ENCODE results near the gene SLC16A5. TPM values are rescaled to one million over a fixed set of nuclear protein-coding genes. Genes with fewer than 3 reads are reported as not detected.

Gene SLC16A5
- total RNA-seq, 2 donors from 2014 or later: 7.5 to 9.8 TPM

DNA sequence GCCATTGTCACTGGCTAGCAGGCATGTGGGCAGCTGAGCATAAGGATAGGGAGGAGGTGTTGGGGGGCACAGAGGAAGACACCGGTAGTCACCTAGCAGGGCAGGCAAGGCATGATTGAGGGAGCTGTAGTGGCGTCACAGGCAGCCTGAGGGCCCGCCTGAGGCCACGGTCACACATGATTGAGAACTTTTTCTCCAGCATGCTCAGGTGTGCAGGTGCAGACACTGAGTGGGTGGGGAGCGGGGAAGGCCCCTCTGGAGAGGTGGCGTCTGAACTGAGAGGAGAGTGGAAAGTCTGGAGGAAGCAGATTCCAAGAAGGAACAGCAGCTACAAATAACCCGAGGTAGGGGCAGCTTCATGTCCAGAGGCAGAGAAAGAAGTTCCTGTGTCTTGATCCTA lies 11.1 kb downstream of the SLC16A5 start:
- Mint-ChIP-seq H3K27ac (no peak overlapping the region), H3K36me3 (ENCODE audit: insufficient read depth in 2 of 2) (no peaks in the 10 kb centered on the region), H3K27me3 (ENCODE audit: low read depth) (no peaks in the 10 kb centered on the region), H3K9me3 (no peaks in the 10 kb centered on the region), H3K4me3 (no peak overlapping the region), H3K4me1 (ENCODE audit: low read depth) (peaks cover 6% of the 10 kb centered on the region)
- ATAC-seq (replicated peaks in 1 of 2): no peak
- no peak for DNase-seq

DNA sequence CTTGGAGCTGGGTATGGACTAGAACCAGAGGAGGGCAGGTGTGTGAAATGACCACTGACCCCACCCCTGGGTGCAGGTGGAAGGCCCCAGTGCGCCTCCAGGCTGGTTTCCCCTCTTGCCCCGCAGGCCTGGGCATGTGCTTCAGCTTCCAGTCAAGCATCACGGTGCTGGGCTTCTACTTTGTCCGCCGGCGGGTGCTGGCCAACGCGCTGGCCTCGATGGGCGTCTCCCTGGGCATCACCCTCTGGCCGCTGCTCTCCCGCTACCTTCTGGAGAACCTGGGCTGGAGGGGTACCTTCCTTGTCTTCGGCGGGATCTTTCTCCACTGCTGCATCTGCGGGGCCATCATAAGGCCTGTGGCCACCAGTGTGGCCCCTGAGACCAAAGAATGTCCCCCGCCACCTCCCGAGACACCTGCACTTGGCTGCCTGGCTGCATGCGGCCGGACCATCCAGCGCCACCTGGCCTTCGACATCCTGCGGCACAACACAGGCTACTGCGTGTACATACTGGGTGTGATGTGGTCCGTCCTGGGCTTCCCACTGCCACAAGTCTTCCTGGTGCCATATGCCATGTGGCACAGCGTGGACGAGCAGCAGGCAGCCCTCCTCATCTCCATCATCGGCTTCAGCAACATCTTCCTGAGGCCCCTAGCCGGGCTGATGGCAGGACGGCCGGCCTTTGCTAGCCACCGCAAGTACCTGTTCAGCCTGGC lies 12.3 kb downstream of the SLC16A5 start:
- H3K27ac Mint-ChIP-seq: no peak overlapping the region

GRCh38 chr17:75102385-75102821 lies 14.6 kb downstream of the SLC16A5 start:
- H3K36me3 Mint-ChIP-seq (ENCODE audit: insufficient read depth in 2 of 2): no peaks in the 10 kb centered on the region
- no peak overlapping the region for H3K27ac Mint-ChIP-seq
- no peaks in the 10 kb centered on the region for H3K9me3 Mint-ChIP-seq
- no peak for DNase-seq
- peaks cover 6% of the 10 kb centered on the region for H3K4me1 Mint-ChIP-seq (ENCODE audit: low read depth)
- no peak overlapping the region for H3K4me3 Mint-ChIP-seq
- H3K27me3 Mint-ChIP-seq (ENCODE audit: low read depth): no peaks in the 10 kb centered on the region
- ATAC-seq (replicated peaks in 1 of 2): no peak

More for the DNA sequence above, 12.3 kb downstream of the SLC16A5 start:
- no peaks in the 10 kb centered on the region for H3K9me3 Mint-ChIP-seq
- ATAC-seq (replicated peaks in 1 of 2) (no peak), DNase-seq (no peak)
- no peaks in the 10 kb centered on the region for H3K36me3 Mint-ChIP-seq (ENCODE audit: insufficient read depth in 2 of 2)
- H3K4me1 Mint-ChIP-seq (ENCODE audit: low read depth): peaks cover 6% of the 10 kb centered on the region
- no peak overlapping the region for H3K4me3 Mint-ChIP-seq
- H3K27me3 Mint-ChIP-seq (ENCODE audit: low read depth): no peaks in the 10 kb centered on the region

GRCh38 chr17:75103601-75104554 lies 16.1 kb downstream of the SLC16A5 start:
- no peak overlapping the region for H3K4me3 Mint-ChIP-seq
- ATAC-seq (replicated peaks in 1 of 2): no peak
- peaks cover 12% of the 10 kb centered on the region for H3K4me1 Mint-ChIP-seq (ENCODE audit: low read depth)
- no peak overlapping the region for H3K27ac Mint-ChIP-seq
- DNase-seq: no peak
- no peaks in the 10 kb centered on the region for H3K9me3 Mint-ChIP-seq
- H3K36me3 Mint-ChIP-seq (ENCODE audit: insufficient read depth in 2 of 2): no peaks in the 10 kb centered on the region
- no peaks in the 10 kb centered on the region for H3K27me3 Mint-ChIP-seq (ENCODE audit: low read depth)

DNA sequence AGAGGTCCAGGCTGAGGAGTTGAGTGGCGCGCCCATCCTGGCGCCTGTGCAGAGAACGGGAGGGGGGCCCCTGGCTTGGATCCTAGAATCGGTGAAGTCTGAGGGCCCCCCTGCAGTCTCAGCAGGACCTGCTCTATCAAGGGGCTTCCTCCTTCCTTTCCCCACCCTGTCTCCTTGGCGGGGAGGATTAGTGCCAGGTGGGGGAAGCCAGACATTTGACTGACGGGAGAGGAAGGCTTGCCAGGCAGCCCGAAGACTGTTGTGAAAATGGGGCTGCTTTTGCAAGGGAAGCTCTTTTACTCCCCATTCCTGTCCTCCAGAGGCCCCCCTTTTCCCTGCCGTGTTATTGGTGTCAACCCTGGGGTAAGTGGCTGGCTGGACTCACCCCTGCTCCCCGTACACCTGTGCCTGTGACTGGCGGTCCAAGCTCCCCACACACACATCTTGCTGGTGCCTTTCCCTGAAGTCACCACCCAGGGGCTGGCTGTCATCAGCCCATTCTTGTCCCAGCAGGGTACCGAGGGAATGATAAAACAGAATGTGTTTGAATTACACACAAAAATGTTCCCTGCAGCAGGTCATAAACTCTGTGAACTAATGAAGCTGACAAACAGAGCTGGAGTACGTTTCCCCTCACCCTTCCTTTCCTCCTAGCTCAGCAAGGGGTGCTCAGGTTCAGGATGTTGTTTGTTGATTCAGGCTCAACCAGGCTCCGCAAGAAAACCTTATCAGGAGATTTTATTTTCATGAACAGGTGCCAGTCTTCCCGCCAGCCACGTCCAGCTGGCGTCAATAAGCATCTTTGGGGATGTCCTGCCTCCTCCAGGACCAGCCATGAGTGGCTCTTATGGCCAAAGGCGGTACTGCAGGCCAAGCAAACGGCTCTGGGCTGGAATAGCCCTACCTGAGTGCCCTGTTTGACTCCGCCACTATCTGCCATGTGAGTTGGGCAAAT lies 17.6 kb downstream of the SLC16A5 start:
- no peak overlapping the region for H3K27ac Mint-ChIP-seq
- H3K36me3 Mint-ChIP-seq (ENCODE audit: insufficient read depth in 2 of 2): peaks cover 0 to 2% of the 10 kb centered on the region in 2 donors
- H3K27me3 Mint-ChIP-seq (ENCODE audit: low read depth): no peaks in the 10 kb centered on the region
- no peak overlapping the region for H3K4me3 Mint-ChIP-seq
- ATAC-seq (replicated peaks in 1 of 2) (no peak), DNase-seq (peak in 1 of 2 donors; percentile 41)
- H3K4me1 Mint-ChIP-seq (ENCODE audit: low read depth): peaks cover 16% of the 10 kb centered on the region
- no peaks in the 10 kb centered on the region for H3K9me3 Mint-ChIP-seq

GRCh38 chr17:75108193-75108592 lies 20.4 kb downstream of the SLC16A5 start:
- Mint-ChIP-seq H3K4me1 (ENCODE audit: low read depth) (peaks cover 29% of the 10 kb centered on the region), H3K36me3 (ENCODE audit: insufficient read depth in 2 of 2) (peaks cover 5% of the 10 kb centered on the region in 2 donors), H3K4me3 (peak overlapping the region; percentile 92), H3K9me3 (no peaks in the 10 kb centered on the region), H3K27ac (no peak overlapping the region), H3K27me3 (ENCODE audit: low read depth) (no peaks in the 10 kb centered on the region)
- DNase-seq (no peak), ATAC-seq (replicated peaks in 1 of 2) (no peak)

- Mint-ChIP-seq H3K4me3 (peak overlapping the region; percentile 92), H3K27me3 (ENCODE audit: low read depth) (no peaks in the 10 kb centered on the region), H3K9me3 (no peaks in the 10 kb centered on the region), H3K36me3 (ENCODE audit: insufficient read depth in 2 of 2) (peaks cover 5% of the 10 kb centered on the region in 2 donors), H3K4me1 (ENCODE audit: low read depth) (peaks cover 33% of the 10 kb centered on the region), H3K27ac (no peak overlapping the region)
- peak; percentile 22 to 37 for DNase-seq
- ATAC-seq (replicated peaks in 1 of 2): peak; percentile 7 to 9
Observed at GRCh38 chr17:75109046-75109406, 21.3 kb downstream of the SLC16A5 start.

DNA sequence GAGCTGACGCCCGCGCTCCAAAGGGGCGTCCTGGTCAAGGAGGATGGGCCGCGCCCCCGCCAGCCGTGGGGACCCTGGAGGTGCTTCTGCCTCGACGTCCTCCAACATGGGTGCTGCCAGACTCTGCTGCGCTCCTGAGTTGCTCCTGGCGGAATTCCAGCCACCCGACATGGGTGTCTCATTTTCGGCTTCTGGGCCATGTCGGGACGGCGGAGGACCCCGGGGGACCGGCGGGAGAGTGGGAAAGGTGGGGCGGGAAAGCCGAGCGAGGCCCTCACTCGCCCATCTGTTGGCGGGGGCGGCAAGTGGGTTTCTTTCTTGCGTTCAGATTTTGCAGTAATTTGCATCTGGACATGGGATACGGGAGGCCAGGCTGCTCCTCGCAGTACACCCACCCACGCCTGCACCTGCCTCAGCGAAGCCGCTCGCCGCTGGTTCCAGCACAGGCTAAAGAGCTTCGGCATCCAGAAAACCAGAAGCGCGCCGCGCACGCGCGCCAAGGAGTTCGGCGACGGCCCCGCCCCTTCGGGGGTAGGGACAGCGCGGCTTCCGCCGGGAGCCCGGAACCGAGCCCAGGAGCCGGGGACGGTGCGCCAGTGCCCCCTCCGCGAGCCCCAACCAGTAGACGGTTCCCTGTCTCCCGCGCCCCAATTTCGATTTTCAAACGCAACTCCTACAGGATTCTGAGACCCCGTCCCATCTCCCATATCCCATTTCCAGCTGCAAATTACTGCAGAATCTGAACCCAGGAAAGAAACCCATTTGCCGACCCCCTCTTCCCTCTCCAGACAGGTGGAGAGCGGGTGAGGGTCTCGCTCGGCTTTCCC lies 21.9 kb downstream of the SLC16A5 start, which contains the start of gene ARMC7:
Gene ARMC7, plus strand, starts transcription at position 563 of the 827 bp plus-strand sequence. CDS start 320 bp downstream, outside the sequence.
- Mint-ChIP-seq H3K36me3 (ENCODE audit: insufficient read depth in 2 of 2) (peaks cover 5% of the 10 kb centered on the region in 2 donors), H3K4me3 (peak within 1 kb of the TSS; percentile 92), H3K4me1 (ENCODE audit: low read depth) (peaks cover 39% of the 10 kb centered on the region), H3K27ac (peak within 1 kb of the TSS; percentile 87), H3K9me3 (no peaks in the 10 kb centered on the region), H3K27me3 (ENCODE audit: low read depth) (no peaks in the 10 kb centered on the region)
- DNase-seq (peak; percentile 94 to 97), ATAC-seq (replicated peaks in 1 of 2) (peak; percentile 85 to 87)

GRCh38 chr17:75110234-75110937 lies 22.6 kb downstream of the SLC16A5 start:
- H3K27me3 Mint-ChIP-seq (ENCODE audit: low read depth): no peaks in the 10 kb centered on the region
- DNase-seq (peak; percentile 33), ATAC-seq (replicated peaks in 1 of 2) (no peak)
- H3K27ac Mint-ChIP-seq: peak overlapping the region; percentile 87
- no peaks in the 10 kb centered on the region for H3K9me3 Mint-ChIP-seq
- peak overlapping the region; percentile 92 for H3K4me3 Mint-ChIP-seq
- peaks cover 46% of the 10 kb centered on the region for H3K4me1 Mint-ChIP-seq (ENCODE audit: low read depth)
- H3K36me3 Mint-ChIP-seq (ENCODE audit: insufficient read depth in 2 of 2): peaks cover 5% of the 10 kb centered on the region in 2 donors

DNA sequence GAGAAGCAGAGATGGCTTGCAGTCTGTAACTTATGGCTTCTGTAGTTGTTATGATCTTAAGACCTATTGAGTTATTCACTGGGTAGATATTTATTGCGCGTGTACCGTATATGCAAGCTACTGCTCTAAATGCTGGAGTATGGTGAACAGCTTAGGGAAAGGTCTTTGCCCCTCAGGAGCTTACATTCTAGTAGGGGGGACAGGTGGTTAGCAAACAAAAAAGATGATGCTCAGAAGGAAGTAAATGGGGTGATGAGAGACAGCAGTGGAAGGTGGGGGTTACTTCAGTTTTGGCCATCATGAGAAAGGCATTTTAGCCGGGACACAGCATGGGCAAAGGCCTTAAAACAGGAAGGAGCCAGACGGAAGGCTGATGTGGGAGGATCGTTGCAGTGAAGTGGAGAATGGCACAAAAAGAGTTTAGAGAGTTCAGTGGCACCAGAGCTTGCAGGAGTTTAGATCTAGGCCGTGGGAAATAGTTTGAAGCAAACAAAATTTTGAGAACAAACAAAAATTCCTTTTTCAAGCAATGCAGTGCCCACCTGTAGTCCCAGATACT lies 24.1 kb downstream of the SLC16A5 start:
- ATAC-seq (replicated peaks in 1 of 2) (no peak), DNase-seq (no peak)
- Mint-ChIP-seq H3K9me3 (no peaks in the 10 kb centered on the region), H3K27me3 (ENCODE audit: low read depth) (no peaks in the 10 kb centered on the region), H3K4me3 (peak overlapping the region; percentile 55 to 92), H3K36me3 (ENCODE audit: insufficient read depth in 2 of 2) (peaks cover 5% of the 10 kb centered on the region in 2 donors), H3K27ac (peak overlapping the region; percentile 77), H3K4me1 (ENCODE audit: low read depth) (peaks cover 46% of the 10 kb centered on the region)
